HuH-7.5 (cell line): ENCODE measurements around the gene LTBP2.

ENCODE experiments used
- DNase-seq: peaks from one replicate; pipeline ENCODE4 v3.0.0; 2011; ENCODE audit warnings: low spot score

Gene LTBP2

DNA sequence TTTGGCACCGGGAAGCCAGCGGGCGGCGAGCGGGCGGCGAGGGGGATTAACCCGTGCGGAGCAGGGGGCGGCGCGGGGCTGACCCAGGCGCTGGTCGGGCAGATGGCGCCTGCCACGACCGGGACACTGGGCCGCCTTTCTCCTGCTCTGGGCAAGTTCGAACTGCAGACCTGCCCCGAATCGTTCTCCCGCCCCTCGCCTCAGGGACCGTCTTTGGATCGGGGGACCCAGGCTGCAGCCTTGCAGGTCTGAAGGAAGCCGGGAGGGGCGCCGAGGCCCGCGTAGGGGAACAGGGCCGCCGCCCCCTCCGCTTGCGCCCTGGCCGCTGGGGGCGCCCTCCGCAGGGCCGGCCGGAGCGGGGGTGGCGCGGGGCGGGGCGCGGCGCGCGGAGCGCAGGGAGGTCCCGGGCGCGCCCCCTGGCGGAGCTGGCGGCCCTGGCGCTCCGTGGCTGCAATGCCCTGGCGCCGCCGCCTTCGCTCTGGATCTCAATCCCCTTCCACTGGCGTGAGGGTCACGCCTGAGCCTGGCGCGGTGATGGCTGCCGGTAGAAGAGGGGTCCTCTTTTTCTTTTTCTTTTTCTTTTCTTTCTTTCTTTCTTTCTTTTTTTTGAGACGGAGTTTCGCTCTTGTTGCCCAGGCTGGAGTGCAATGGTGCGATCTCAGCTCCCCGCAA lies 449 bp upstream of the LTBP2 start:
- DNase-seq = peak; percentile 78

DNA sequence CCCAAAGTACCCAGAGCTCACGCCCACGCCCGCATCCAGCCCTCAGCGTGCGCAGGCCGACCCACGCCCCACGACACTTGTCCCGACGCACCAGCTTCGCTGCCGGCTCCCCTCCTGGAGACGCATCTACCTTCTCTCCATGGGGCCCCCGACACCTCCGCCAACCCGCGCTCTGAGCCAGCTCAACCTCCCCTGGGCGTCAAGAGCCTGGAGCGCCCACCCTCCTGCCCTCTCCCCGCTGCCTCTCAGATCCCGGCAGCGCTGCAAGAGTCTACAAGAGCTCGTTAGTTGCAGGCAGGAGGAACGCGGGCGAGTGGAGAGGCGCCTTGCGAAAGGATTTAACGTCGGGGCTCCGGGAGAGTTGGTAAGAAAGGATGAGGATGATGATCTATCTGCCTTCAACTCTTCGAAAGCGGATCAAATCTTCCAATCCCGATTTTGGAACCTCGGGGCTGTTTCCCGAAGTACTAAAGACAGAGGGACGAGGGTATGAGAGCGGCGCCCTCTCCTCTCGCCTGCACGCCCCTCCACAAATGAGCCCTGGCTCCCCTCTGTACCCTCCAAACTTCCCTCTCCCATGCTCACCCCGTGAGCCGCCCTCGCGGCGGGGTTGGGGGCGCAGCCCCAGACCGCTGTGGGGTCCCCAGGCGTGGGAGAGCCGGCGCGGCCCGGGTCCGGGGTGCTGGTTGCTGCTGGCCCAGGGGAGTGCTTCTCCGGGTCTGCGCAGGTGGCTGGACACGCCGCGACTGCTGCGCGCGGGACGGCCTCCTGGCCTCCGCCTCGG lies 979 bp downstream of the LTBP2 start:
- no peak for DNase-seq

DNA sequence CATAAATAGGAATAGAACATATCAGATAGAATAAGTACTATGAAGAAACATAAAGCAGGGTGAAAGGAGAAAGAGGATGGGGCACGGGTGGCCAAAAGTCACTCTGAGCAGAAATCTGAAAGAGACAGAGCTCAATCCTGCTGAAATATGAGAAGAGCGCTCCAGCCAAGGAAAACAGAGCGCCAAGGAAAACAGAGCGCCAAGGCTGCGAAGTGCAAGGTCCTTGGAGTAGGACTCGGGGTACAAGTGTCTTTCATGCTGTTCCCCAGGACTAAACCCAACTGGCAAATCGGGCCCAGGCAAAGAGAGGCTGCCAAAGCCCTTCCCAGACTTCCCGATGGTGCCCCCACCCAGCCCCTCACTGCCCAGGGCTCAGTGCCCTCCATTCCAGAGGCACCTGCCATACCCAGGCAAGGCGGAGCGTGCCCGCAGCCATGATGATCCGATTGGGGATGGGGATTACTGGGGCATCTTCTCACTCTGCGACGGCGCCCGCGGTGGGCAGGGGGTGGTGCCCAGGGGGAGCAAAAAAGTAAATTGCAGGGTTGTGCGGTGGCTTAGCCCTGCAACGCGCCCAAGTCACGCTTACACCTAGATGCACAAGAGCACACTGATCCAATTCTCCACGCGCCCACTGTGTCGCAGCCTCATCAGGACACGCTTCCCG lies 1.7 kb downstream of the LTBP2 start:
- no peak for DNase-seq

DNA sequence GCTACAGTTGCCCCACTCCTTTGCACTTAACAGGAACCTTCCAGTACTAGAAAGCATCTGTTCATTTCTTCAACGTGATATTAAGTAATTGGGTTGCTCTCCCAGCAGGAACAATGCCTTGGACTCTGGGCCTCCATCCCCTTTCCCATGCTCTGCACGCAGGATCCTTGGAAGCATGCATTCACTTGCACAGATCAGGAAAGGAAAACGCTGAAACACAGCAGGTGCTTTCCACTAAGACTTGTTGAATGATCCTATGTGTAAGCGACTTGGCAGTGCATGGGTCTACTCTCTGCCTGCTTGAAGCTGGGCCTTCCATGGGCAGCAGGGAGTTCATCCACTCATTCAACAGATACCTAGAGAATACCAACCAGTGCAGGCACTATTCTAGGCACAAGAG lies 2.3 kb downstream of the LTBP2 start:
- DNase-seq = no peak

DNA sequence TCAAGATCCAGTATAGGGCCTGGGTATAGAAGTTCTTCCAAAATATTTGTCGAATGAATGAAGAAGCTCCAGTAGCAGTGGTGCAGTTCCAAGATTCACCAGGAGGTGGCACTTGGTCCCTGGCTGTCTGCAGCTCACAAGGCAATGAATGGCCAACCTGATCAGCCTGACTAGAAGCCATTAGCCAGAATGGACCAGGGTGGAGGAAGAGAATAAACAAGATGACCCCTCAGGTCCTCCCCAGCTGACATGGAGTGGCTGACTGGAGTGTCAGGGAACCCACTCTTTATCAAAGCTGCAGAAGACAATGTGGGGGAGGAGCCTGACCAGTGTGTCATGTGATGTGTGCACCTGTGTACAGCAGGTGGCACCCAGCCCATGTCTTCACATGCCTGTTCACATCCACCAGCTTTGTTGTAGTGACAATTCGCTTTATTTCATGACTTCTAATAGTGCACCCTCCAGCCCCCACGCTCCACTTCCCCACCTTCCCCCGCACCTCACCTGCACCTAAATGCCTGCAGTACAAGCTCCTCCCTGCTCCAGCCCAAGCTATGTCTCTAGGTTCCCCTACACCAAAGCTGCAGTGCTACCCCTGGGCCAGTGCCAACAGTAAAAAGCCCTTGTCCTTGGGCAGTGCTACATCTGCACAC lies 3.0 kb downstream of the LTBP2 start:
- peak; percentile 73 for DNase-seq

DNA sequence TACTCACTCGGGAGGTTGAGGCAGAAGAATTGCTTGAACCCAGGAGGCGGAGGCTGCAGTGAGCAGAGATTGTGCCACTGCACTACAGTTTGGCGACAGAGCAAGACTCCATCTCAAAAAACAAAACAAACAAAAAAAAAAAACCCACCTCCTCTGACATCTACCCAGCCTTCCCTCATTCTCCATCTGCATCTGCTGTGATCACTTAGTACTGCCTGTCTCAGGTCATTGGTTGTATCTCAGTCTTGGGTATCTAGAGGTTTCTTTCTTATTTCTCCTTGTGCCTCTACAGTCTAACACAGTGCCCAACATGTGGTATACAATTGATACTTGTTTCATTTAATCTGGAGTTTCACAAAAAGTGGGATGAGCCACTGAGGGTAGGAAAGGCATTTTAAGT lies 5.3 kb downstream of the LTBP2 start:
- no peak for DNase-seq

DNA sequence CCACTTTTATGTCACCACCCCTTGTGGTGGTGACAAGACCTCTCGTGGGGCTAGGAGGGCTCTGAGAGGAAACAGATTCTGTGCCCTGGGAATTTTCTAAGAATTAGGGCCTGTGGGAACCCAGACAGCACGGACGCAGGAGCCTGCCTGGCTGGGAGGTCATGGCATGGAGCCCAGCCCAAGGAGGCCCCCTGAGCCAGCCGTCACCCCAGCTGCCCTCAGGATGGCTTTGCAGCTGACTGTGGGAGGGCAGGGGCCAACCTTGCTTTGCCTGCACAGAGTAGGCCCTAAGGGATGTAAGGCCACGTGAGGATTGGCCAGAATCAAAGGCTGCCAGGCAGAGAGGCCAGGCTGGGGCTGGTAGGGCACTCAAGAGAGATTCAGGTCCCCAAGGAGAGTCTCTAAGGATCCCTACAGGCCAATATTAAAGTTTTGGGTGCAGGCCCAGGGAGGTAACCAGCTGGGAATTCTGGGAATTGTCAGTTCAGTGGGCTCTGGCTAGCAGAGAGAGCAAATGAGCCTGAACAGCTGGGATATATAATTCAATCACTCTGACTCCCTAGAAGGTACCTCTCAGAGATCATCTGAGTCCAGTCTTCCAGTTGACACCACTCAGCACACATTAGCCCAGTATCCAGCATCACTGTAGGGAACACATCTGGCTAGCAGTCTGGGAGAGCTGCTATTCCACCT lies 6.4 kb downstream of the LTBP2 start:
- DNase-seq = no peak

DNA sequence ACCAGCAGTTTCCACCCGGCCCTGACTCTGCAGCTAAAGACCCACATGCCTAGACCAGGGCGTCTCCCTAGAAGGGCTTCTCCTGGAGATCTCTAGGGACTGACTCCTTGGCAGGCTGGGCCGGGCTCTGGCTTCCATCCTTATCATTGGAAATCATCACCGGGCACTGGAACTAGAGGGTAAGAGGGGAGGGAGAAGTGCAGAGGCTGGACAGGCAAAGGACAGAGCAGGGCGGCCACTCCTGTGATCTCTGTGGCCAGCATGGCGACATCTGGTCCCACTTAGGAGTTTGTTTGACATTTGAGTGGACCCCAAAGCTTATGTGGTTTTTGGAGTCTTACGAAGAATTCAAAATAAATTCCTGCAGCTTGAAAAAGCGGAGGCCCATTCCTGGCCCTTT lies 7.1 kb downstream of the LTBP2 start:
- no peak for DNase-seq

DNA sequence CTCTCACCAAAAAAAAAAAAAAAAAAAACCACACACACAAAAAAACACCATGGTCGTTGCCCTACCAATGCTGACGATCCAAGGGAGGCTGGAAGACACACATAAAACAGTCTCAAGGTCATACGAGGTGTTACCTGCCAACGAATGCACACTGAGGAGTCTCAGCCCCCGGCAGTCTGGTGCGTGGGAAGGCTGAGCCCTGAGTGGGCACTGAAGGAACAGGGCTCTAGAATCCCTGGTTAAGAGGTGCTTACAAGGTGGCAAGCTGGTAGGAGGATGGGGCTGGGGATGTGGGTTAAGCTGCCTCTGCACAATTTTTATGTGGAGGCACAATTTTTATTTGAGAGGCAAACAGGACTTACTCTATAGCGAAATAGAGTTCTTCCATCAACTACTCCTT lies 7.9 kb downstream of the LTBP2 start:
- no peak for DNase-seq

DNA sequence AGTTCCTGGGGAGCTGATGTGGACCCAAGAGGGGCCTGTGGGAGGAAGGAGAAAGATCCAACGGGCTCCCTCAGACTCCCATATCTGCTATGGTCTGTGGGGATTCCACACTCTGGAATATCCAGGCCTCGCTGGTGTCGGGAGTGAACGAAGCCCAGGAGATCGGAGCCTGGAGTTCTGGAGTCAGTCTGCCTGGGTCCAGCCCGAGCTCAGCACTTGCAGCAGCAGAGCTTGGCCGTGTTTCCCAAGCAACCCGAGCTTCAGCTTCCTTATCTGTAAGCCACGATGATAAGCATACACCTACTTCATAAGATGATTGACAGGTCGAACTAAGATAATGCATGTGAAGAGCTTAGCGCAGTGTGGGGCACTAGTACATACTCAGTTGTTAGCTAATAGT lies 10.1 kb downstream of the LTBP2 start:
- no peak for DNase-seq

DNA sequence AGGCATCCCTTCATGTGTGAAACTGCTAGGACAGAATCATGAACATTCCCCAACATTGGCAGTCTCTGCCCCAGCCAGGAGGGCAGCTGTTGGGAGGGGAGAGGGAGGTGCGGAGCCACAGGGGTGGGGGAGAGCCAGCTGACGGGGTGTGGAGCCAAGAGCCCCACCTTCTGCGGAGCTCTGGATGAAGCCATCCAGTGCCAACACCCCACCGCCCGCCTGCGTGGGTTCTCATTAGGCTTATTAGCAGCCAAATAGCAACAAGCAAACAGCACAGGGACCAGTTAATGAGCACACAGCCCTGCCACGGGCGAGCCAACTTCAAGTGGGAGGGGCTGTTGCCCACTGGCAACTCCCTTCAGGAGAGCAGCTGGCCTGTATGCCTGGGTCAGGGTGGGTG lies 12.1 kb downstream of the LTBP2 start:
- DNase-seq = no peak

DNA sequence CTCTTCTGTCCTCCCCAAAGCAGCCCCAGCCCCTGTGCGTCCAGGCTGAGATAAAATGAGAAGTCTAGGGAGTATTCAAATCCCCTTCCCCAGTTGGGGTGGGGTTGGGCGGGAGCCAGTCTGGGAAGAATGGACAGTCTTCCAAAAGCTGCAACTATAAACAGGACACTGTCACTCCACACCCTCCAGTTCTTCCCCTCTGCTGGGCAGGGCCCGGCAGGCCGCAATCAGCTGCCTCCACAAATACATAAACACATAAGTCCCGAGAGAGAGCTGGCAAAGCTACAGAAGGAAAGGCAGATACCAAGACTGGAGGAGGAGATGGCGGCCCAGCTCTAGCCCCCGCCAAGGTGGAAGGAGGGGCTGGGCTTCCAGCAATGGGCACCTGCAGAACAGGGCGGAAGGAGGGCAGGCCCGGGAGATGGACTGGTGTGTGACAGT lies 12.7 kb downstream of the LTBP2 start:
- no peak for DNase-seq

DNA sequence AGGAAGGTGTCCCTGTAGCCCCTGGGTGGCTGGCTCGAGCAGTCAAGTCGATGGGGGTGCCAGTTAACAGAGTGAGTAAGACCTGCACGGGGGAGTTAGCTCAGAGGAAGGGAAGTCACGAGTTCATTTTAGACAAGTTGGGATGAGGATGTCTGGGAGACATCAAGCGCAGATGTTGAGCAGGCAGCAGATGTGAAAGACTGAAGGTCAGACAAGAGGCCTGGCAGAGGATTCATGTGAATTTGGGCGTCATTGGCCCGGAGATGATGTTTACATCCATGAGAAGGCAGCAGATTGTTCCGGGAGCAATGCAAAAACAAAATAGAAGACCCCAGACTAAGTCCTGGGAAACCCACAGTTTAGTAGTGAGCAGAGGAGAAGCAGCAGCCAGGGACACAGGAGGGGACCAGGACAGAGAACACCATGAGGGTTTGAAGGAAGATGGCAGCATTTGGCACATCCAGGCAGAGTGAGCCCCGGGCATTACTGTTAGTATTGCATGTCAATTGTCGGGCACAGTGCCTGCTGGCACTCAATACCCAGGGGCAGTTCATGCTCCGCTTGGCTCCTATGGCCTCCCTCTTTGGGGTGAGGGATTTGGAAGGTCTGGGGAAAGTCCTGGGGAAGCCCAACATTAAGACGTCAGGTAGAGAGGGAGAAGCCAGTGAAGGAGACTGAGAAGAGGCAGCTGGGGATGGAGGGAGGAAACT lies 15.1 kb downstream of the LTBP2 start:
- no peak for DNase-seq

DNA sequence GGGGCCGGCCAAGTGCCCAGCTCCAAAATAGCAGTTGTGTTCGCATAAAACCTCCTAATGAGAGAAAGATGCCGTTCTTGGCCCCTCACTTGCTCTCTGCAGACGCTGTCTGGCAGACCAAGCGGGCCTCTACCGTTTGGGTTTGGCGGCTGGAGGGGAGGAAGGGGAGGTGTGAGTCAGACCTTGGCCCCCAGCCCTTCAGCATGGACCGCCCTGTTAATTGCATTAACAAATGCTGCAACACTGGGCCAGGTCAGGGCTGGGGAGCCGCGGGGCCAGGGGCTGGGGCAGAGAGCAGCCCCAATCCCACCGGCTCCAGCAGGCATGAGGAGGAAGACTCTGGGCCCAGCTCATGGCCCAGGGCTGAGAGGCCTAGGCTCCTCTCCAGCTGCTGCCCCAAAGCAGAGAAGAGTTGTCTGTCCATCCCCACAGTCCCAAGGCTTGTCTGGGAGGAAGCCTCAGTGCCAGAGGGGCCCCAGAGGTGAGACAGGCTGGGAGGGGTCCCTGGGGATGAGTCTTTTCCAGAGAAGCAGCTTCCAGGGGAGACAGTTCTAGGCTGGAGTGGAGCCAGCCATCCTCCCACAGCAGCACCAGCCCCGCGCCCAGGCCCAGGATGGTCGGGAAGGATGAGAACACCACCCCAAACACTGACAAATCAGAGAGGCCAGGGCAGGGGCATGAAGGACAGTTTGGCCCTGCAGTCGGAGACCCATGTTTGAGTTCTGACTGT lies 16.9 kb downstream of the LTBP2 start:
- no peak for DNase-seq

DNA sequence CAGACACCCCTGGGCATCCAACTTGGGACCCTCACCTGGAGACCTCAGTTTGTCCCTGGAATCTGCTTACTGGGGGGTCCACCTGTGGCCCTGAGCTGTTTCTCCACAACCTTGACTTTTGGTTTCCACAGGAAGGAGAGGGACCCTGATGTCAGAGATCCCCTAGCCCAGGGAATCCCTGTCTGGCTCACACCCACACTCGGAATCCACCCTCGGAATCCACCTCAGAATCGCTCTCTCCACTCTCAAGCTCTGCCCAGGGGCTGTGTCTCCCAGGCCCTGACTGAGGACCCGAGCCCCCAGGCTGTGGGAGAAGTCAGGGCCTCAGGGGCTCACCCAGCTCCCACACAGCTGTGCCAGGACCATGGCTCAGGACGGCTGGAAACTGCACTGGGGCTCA lies 17.4 kb downstream of the LTBP2 start:
- DNase-seq = no peak

DNA sequence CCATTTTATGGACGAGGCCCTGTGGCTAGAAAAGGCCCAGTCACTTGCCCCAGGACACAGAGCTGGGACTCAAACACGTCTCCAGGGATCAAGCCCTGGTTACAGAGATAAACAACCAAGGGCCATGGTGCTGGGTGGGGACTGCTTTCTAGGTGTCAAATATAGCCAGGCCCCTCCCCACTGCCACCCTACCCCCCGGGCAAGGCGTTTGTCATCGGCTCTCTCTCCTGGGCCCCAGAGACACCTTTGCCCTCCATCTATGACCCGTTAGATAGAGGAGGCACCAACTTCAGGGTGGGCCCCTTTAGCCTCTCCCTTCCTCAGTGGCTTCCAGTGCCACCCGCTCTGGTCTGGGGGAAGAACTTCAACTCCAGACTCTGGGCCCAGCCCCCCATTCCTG lies 18.0 kb downstream of the LTBP2 start:
- DNase-seq = no peak

DNA sequence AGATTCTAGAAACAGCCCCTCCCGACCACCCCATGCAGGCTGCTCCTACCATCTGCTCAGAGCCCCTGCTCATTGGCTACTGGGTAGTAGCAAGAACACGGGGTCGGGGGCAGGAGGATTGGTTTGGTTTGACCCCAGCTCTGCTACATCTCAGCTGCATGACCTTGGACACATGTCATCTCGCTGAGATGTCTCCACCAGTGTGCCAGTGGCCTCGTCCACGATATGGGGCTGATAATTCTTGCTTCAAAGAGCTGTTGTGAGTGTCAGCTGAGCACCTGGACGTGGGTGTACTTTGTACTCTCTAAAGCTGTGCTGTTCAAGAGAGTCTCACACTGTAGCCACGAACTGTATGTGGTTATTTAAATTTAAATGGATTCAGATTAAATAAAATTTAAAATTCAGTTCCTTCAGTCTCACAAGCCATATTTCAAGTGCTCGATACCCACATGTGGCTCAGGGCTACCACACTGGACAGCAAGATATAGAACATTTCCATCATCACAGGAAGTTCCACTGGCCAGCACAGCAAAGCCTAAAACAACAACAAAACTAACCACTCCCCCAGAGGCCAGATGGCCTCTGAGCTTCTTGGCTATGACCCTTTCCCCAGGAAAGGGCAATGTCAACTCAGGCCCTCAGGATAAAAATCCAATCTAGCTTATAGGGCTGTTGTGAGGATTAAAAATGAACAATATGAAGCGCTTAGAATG lies 18.6 kb downstream of the LTBP2 start:
- DNase-seq = peak; percentile 26

DNA sequence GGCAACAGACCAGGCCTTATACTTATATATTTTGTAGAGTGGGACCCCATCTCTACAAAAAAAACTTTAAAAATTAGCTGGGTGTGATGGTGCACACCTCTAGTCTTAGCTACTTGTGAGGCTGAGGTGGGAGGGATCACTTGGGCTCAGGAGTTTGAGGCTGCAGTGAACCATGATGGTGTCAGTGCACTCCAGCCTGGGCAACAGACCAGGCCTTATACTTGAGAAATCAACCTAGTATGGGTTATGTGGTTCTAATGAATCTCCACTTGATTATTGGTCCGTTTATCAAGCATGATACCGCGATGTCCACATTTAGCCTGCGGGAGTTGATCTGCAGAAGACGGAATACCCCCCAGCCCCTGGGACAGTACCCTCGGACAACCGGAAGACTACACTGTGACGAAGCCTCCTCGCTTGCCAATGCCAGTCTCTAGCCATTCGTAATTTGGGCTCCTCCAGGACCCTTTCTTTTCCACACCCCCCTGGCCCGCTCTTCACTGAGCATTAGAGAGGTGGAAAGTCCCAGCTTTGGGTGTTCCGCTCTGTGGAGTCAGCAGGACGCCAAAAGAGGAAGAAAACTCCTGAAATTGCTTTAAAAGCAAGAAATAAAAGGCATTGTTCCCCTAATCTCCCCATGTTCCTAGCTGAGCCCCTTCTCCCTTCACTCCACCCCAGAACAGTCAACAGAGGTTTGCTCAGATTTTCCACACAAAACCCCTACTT lies 19.4 kb downstream of the LTBP2 start:
- no peak for DNase-seq

DNA sequence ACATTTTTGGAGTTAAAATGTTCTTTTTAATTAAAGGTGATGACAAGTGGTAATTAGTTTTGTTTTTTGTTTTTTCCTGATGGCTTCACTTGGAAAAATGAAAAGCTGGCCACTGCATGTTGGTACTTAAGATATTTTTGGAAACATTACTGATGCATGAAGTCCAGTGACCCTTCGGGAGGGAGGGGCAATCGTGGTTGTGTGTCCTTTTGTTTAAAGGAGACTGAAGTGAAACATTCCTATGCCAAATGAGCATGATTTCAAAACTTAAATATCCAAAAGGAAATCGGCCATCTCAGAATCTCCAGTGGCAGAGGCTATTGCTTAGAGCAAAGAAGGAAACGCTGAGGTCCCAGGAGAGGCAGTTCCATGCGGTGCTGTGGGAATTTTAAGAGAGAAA lies 20.1 kb downstream of the LTBP2 start:
- no peak for DNase-seq
